Putamen (tissue), 1 donor: ENCODE results near the gene HIPK1.
A peak's percentile ranks its signal among the peaks of the same experiment; 100 is the strongest.

ENCODE experiments used
- DNase-seq: peaks from one replicate; pipeline ENCODE4 v3.0.0-alpha.2; 2016; ENCODE audit warnings: low spot score

Gene HIPK1

DNA sequence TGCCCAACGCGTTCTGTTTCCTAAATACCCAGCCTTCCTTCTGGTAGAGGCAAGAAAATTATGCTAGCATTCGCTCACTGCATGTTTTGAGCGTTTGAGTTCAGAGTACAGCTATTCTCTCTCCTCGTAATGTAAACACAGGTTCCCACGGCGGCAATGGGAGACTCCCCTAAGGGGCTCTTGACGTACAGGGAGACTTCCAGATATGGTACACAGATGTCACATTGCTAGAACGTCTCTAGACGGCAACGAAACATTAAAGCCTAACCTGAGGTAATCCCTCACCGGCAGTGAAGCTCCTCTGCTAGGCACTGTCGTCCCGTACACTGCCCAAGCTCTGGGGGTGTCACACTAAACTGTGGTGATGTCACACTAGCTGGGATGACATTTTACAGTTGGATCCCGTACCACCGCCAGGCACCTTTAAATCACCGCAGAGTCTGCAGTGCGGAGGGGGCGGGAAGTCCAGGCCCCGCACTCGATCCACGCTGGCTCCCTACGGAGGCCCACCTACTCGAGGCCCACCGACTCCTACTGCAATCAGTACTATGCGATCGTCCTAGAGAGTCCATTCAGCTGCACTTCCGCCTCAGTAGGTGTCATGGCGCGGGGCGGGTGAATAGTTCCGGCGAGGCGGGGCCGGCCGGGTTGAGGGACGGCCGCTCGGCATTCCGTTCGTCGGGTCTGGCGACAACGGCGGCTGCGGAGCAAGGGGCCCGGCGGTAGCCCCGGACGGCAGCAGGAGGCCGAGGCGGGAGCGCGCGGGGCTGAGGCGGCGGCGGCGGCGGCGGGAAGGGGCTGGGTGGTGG is at the start of gene HIPK1:
HIPK1 (plus strand) TSS at position 384 of the 809 bp plus-strand sequence.
- DNase-seq, result peak; percentile 94

DNA sequence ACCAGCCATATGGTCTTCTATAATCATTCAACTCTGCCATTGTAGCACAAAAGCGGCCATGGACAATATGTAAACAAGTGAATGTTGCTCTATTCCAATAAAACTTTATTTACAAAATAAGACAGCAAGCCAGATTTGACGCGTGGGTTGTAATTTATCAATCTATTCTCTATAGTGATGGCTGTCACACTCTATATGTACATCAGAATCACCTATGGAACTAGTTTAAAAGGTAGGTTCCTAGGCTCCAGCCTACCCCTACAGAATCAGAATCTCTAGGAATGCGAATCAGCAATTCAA is 49.4 kb upstream of the HIPK1 start:
- DNase-seq, result no peak

DNA sequence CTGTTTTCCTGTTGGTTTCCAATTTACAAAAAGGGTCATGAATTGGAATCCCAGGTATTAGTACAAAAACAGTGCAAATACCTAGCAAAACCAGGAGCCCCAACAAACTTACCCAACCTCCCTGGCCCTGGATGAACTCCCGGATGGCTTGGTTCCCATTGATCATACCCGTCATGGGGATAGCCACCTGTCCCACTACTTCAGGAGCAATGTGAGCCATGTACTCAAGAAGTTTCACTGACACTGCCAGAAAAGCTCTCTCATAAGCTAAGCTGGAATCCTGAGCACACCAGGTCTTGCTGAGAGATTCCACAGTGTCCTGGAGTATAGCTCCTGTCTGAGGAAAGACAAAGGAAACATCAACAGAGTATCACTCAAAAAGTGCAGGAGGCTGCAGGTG is 47.5 kb upstream of the HIPK1 start:
- DNase-seq, result no peak

DNA sequence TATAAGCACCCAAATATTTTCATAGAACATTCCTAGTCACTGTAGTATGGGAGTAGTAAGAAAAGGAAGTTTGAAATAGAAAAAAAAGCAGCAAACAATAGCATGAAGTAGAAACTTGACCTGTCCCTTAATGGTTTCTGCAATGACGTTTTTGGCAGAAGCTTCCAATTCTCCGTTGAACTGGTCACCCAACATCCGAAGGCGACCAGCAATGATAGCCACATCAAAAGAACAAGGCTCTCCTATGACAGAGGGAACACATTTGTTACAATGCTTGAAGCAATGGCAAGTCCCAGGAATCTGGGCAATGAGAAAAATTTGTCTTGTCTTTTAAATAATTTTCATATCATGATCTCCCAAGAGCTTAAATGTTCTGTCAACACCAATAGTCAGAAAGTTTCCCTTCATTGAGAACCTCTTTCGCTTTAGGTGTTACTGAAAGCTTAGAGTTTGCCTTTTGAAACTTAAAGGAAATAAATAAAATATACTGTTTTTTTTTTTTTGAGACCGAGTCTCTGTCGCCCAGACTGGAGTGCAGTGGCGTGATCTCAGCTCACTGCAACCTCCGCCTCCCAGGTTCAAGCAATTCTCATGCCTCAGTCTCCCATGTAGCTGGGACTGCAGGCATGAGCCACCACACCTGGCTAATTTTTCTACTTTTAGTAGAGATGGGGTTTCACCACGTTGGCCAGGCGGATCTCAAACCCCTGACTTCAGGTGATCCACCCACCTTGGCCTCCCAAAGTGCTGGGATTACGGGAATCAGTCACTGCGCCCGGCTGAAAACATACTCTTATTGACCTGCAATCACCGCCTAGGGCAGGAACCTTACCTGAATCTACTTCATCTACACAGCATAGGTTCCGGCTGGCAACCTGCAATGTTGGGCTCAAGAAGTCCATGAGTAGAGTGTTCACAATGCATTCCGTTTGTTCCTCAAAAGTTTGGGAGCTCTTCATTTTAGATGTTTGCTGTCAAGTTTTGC is 42.4 kb upstream of the HIPK1 start:
- no peak for DNase-seq

DNA sequence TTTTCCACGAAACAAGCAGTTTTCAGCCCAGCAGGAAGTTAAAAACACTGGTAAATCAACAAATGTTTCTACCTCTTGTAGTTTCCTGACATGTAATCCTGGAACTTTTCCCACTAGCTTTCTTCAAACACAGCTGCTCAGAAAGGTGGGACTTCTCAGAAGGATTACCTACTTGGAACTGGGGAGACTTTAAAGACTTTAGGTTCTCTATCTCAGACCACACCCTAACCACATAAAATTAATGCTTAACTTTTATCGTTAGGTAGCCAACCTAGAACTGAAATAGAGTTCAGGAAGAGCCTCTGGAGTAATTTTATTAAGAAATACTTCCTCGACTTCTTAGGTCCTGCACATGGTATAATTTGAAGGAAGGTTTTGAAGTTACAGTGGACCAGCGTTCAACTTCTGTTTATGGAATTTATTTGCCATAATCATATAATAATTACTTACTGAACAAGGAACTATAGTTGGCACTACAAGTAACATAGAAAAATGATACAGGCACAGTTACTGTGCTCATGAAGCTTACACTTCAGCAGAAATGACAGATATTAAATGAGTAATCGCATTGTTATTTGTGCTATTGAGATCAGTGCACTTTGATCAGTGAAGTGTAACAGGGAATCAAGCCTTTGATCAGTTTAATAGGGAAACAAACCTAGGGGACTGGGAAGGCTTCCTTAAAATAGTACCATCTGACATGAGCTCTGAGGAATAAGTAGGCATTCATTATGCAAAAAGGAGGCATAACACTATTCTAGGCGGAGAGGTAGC is 41.5 kb upstream of the HIPK1 start, which contains the start of gene BCL2L15:
BCL2L15 (minus strand) TSS at position 180 of the 774 bp plus-strand sequence. CDS start 206 bp downstream, outside the sequence.
- DNase-seq, result no peak

DNA sequence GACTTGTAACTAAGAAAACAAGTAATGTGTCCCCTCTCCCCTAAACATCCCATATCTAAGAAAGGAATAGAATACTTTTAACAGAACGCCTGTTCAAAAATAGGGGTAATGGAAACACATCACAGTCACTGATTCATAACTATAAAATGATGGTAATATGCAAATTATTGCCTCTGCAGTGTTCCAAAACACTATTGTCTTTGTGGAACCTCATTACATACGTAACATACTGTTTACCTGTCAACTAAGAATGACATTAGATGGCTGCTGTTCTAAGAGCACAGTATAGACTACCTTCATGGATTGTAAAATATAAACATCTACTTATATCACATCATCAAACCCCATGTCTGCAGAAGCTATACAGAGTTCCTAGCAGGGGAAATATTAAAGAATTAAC is 38.3 kb upstream of the HIPK1 start:
- DNase-seq, result no peak

DNA sequence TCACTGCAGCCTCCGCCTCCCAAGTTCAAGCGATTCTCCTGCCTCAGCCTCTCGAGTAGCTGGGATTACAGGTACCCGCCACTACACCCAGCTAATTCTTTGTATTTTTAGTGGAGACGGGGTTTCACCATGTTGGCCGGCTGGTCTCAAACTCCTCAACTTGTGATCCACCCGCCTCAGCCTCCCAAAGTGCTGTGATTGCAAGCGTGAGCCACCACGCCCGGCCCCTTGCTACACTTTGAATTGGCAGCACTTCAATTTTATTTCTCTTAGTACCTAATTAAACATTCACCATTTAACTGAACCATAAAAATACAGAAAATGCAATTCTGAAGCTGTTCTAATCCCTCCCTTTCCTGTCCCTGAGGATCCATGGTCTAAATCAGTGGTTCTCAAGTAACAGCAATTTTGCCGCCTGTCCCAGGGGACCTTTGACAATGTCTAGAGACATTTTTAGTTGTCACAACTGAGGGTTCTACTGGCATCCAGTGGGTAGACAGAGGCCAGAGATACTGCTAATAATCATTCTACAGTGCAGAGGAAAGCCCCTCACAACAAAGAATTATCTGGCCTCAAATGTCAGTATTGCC is 37.4 kb upstream of the HIPK1 start:
- no peak for DNase-seq

DNA sequence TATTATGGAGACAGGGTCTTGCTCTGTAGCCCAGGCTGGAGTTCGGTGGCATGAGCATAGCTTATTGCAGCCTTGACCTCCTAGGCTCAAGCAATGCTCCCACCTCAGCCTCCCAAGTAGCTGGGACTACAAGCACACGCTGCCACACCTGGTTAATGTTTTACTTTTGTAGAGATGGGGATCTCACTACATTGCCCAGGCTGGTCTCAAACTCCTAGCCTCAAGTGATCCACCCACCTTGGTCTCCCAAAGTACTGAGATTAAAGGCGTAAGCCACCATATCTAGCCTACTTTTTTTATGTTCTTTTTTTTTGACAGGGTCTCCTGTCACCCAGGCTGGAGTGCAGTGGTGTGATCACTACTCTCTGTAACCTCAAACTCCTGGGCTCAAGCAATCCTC is 35.9 kb upstream of the HIPK1 start:
- DNase-seq, result no peak

DNA sequence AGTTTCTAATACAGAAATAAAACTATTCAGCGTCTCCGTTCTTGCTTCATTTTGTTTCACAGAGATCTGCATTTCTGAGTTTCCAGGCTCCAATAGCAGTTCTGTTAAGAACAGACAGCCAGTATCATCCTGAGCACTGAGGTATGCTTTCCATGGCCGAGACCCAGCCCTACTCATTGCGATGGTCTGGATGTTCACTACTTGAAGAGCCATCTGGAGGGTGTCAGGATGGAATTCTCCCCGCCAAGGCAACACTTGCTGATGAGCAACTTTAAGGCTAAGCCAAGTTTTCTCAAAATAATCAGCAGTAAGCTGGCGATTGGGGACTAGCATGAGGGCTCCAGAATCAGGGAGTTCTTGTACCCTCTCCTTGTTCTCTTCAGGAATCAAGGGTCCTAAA is 34.0 kb upstream of the HIPK1 start:
- DNase-seq, result no peak

DNA sequence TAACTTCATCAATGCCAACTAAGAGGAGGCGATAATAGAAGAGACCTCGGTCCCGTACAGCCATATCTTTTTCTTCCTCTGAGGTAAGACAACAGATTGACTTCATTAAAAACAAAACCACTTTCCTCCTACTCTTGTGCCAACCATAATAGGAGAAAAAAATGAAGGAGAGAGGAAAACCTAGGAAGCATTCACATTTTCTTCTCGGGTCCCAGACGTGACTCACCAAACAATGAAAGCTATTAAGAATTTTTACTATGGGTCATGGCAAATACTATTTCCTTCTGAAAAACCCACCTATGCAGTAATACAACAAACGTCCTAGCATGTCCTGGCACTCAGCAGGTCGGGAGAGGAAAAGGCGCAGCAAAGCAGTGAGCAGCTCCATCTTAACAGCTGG is 33.2 kb upstream of the HIPK1 start:
- DNase-seq, result no peak

DNA sequence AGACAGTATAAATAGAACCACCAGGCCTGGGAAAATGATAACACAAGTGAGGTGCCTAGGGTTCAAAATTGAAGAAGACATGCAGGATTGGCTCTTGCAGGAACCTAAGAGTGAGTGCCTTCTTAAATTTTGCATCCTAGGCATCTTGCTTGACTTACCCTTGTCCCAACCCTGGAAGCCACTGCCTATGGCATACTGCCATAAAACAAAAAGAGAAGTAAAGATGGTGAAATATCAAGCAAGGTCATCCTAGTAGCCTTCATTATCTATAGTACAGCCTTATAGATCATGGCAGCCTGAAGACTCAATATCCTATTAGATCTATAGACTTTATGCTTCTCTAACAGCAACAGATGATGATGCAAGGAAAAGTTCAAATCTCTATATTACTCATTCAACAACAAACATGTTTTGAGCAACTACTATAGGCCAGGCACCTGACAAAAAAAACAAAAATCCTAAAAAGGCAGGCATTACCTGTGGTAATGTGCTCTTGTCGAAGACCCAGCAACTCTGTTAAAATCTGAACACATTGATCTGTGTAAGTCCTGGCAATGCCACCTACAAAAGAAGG is 30.8 kb upstream of the HIPK1 start:
- no peak for DNase-seq

DNA sequence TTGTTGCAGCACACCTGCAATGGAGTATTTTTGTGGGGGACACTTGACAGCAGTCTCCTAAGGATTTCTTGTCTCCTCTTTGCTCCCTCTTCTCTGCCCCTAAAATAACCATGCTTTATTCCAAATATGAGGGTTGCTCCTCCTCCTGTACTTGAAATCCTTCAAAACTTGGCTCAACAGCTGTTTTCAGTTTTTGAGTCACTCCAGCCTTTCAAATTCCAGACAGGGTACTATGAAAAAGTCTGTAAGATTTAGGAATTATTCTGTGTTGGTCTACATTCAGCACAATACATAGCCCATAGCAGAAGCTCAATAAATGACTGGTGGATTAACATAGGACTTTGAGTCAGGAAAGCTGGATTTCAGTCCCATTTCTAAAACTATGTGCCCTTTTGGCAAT is 30.0 kb upstream of the HIPK1 start:
- no peak for DNase-seq

DNA sequence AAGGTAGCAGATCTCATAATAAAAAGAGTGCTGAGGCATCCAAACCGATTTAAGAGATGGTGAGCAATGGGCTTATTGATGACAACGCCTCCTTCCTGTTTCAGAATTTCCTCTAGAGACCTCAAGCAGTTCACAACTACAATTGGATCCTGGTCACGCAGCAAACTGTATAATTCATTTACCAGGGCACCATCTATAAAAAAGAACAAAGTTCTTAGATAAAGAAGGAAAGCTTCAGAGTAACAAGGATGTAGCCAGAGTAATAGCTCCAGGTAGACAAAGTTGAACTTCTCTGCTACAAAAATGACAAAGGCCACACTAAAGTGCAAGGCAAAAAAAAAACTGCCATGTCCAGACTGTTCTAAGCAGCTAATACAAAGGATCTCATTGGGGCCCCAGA is 27.9 kb upstream of the HIPK1 start:
- no peak for DNase-seq

DNA sequence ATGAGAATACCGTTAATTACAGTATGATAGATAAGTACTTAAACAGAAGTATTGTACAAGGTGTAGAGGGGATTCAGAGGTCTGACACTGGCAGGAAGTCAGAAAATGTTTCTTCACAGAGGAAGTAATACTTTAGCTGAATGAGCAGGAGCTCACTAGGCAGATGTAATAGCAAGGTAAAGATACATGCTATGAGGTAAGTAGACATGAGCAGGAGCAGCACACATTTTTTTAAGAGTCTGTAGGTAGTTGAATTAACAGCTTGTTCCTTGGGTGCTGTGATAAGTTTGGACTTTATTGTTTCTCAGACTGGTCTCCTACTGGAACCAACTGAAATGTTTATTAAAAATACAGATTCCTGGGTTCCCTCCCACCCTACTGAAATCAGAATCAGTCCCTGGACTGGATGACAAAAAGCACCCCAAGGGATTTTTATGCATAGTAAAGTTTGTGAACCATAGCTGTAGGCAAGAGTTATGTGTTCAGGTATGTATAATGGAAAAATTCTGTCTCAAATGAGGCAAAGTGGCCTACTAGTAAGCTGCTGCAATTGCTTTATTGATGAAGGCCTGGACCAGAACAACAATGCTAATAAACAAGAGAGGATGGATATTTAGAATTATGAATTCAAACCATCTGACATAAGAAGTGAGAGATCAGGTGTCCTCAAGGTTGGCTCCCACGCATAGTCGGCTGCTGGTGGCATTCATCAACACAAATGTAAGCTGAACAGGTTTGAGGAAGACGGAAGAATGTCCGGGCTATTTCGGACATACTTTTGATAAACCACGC is 25.4 kb upstream of the HIPK1 start:
- DNase-seq, result no peak

DNA sequence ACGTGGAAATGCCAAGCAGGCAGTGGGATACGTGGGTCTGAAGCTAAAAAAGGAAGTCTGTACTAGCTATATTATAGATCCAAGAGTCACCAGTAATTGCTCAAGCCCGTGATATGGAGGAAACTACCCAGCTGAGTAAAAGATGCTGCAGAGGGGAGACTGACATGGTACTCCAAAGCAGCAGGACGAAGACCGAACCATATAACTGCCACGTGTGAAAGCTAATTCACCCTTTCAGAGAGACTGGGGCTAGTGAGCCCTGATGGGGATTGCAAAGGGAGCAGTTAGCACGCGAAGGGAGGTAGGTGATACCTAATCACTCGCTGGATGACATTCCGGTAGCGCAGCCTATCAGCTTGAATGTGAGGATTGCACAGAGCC is 24.8 kb upstream of the HIPK1 start:
- DNase-seq, result no peak

DNA sequence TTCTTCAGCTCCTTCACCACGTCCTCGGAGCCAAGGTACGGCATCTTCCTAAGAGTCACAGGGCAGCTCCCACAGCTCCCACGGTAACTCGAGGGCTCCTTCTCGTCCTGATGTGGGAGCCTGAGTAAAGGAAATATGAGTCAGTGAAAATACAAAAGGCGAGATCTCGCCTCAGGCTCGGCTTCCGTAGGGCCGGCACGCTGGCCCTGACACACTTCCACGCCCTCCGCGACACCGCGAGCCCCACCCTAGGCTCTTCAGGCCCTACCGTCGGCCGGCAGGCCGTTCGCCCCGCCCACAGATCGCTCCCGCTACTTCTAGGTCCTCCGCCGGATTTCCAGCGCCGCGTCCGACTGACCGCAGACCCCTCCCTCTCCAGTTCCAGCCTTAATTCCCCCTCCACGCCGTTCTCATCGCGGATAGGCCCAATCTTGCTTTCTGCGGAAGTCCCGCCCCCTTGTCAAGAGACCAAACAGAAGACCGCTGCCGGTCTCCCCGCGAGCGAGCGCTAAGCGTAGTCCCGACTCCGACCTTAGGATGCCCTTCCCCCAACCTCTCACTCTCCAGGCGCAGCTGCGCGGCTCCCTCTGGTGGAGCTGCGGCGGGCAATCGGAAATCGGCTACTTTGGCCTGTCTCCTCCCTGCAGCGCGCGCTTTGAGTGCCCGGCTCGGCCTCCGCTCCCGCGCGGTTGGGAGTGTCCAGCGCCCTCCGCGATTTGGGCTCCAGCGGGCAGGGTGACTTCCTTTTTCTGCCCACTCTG is 24.3 kb upstream of the HIPK1 start, which contains the start of the genes AP4B1 and DCLRE1B:
AP4B1 (minus strand) TSS at position 126 of the 761 bp plus-strand sequence; CDS start at position 44, 82 bp downstream.
DCLRE1B (plus strand) TSS at position 653 of the 761 bp plus-strand sequence. CDS start 261 bp downstream, outside the sequence.
- DNase-seq, result peak; percentile 99

DNA sequence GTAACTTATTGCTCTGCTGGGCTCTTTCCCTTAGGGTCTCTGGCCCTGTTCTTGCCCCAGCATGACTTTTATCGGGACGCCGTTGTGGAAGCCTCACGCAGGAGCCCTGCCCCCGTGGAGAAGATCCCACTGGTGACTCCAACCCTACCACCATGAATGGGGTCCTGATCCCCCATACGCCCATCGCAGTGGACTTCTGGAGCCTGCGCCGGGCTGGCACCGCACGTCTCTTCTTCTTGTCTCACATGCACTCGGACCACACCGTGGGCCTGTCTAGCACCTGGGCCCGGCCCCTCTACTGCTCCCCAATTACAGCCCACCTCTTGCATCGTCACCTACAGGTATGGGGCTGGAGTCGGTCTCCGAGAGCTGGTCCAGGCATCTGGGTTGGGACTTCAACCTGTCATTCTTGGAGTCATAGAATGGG is 23.7 kb upstream of the HIPK1 start:
- DNase-seq, result no peak

DNA sequence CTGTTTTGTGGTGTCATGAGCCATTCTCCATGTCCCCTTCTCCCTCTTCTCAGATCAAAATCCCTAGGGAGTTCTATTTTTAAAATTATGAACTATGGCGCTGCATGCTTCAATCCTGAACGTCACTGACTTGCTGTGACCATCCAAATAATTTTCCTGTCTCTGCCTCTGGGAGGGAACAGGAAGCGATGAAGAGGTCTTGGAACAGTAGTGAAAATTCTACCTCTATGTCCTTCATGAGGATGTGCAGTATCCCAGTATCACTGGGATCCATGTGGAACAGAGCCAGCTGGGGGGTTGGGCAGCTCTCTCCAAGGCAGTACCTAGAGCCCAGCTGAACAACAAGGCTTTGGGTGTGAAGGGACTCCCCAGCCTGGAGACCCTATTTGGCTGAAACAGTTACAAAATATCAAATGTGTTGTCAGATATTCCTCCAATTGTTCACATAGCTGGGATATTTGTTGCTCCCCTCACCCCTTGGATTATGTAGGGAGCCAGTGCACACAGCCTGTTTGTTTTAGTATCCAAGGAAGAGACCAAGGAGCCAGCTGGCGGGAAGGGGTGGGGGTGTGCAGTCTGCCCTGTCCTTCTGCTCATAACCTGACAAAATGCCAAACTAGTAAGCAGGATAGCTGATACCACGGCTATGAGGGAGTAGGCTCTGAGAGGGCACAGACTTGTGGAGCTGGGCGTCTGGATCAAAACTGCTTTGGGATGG is 16.4 kb upstream of the HIPK1 start:
- no peak for DNase-seq

DNA sequence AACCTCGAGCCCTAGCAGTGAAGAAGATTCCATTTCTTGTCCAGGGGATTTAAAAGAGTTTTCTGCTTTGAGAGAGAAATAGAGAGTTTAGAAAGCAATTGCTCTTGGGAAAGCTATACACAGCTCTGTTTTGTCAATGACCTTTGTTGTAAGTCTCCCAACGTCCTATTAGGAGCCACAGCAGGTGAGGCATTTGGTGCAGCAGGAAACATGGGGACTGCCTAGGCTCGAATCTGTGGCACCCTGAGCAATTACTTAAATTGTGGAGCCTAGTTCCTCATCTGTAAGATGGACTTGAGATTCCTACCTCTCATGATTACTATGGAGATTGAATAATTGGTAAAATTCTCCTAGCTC is 15.8 kb upstream of the HIPK1 start:
- no peak for DNase-seq
